ENCODE data around the gene COL7A1.

DNA sequence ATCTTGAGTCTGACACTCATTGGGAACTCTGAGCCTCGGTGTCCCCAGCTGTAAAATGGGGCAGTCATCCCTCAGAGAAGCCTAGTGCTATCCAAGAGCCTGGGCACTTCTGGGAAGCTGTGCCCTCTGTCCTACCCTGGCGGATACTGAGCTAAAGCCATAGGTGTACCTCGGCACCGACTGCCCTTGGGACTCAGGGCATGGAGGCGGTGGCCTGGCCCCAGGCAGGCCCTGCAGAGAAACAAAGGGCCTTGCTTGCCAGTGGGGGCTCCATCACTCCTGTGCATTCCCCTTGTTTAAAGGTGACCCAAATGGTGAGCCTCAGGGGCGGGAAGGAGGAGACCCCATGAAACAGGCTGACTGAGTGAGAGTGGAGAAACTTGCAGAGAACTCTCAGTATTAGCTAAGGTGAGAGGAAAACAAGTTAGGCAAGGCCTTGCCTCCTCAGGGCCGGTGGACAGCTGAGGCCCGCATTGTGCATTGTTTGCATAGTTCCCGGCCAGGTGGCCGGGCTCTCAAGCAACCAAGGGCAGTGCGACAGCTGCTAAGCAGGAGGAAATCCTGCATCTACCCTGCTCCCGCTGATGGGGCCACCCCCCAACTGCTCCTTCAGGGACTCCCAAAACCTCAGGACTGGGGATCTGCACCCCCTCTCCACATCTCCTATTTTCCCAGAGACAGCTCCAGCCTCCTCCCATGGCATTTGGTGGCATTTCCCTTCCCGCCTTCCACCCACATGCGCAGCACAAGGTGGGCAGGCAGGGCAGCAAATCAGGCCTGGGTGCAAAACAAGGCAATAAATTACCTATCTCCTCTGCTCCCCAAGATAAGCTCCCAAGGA lies 42.8 kb downstream of the COL7A1 start:
- TF ChIP-seq CTCF (IDR thresholded peaks at IDR 0.05), result no peak
- no peak for TF ChIP-seq POLR2AphosphoS5 (IDR thresholded peaks at IDR 0.05)
- TF ChIP-seq POLR2A (IDR thresholded peaks at IDR 0.05), result no peak
